Spleen (tissue), 7 donors: ENCODE measurements around the gene SLC34A3.

Source experiments
- CTCF ChIP-seq, 11 experiments: fragments of 200-600 bp in 7 of 11; fragments of 450-650 bp in 4 of 11; sonication (generic) in 4 of 11; IDR thresholded peaks in 8 of 11; conservative IDR thresholded peaks in 3 of 11; 1 replicate in 7 of 11; 2 replicates in 4 of 11; pipeline versions ENCODE4 v1.4.0 to v1.8.0; 2016 to 2021; ENCODE audit warnings: antibody characterized with exemption in 11 of 11, inconsistent platforms in 4 of 11, mild to moderate bottlenecking in 1 of 11
- POLR2AphosphoS5 ChIP-seq, 3 donors: sonication (generic); formaldehyde crosslinking; IDR thresholded peaks; one replicate each; pipeline ENCODE4 v1.5.1; 2017; ENCODE audit warnings: antibody characterized with exemption in 3 of 3
- donor health status: DM: no; HTN: no; CAD: no; lungs with moderate emphysema.
- donor health status: DM: no; HTN: no; CAD: no.
- donor health status: DM: no; HTN: no; CAD: no.

DNA sequence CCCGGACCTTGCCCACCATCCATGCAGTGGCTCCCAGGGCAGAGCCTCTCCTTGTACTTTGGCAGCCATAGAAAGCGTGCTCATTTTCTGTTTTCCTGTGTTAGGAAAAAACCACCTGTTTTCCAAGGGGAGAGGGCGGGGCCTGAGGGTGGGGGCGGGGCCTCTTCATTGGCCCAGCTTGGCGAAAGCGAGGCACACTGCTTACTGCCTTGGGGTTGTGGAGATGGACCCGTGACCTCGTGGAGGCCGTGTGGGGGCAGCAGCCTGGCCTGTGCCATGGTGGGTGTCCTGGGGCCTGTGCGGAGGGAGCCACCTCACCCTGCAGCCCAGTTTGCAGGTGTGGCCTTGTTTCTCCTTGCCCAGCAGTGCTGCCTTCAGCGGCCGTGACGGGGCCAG is 42.4 kb downstream of the SLC34A3 start:
- no peak for TF ChIP-seq CTCF (IDR thresholded peaks at IDR 0.05 in 8 of 11, conservative IDR thresholded peaks at IDR 0.05 in 3 of 11)
- no peak for TF ChIP-seq POLR2AphosphoS5 (IDR thresholded peaks at IDR 0.05)
